ENCODE results near the gene DNAJC16. TPM values are rescaled to one million over a fixed set of nuclear protein-coding genes. Genes with fewer than 3 reads are reported as not detected.

DNAJC16 gene
- total RNA-seq, 1 experiment from 2014 or later, result 20.7 TPM

- peaks cover 0 to 8% (median 2%) of the 10 kb centered on the region in 3 experiments; a peak in 3 of 7 replicates for H3K36me3 Mint-ChIP-seq (ENCODE audit: insufficient read depth in 1 of 3, low read depth in 3 of 3)
- DNase-seq, result peak; percentile 99
- H3K4me1 Mint-ChIP-seq, result peaks cover 28 to 43% of the 10 kb centered on the region in 2 experiments
- Histone ChIP-seq H3K27ac (ENCODE audit: insufficient read length, low read depth, low read length) (peak overlapping the region; percentile 76), H3K27me3 (ENCODE audit: insufficient read depth, low read length) (no peaks in the 10 kb centered on the region), H4K91ac (ENCODE audit: insufficient read length, low read depth, low read length) (no peak overlapping the region), H2AFZ (ENCODE audit: low read length) (no peak overlapping the region), H2BK5ac (ENCODE audit: insufficient read length, low read length) (peak overlapping the region; percentile 89), H3K56ac (ENCODE audit: insufficient read length, low read depth, low read length) (no peak overlapping the region), H3K23ac (ENCODE audit: insufficient read length, low read depth, low read length) (no peak overlapping the region), H3K4me1 (ENCODE audit: insufficient read depth, low read length) (peaks cover 3% of the 10 kb centered on the region; the same call in 1 of the 2 replicates), H4K5ac (ENCODE audit: insufficient read length, low read depth, low read length) (peak overlapping the region; percentile 85), H2BK12ac (ENCODE audit: insufficient read length, low read depth, low read length) (peak overlapping the region; percentile 92), H2BK120ac (ENCODE audit: low read depth, low read length, poor library complexity, severe bottlenecking) (no peak overlapping the region), H4K20me1 (ENCODE audit: control insufficient read depth, insufficient read depth, insufficient read length) (no peaks in the 10 kb centered on the region), H3T11ph (ENCODE audit: low read length) (peak overlapping the region; percentile 7), H3K4ac (ENCODE audit: low read depth, low read length) (no peak overlapping the region; the same call in 1 of the 2 replicates), H3K18ac (ENCODE audit: insufficient read length, low read depth, low read length) (peak overlapping the region; percentile 99), H3K23me2 (ENCODE audit: insufficient read length, low read depth, low read length, poor library complexity, severe bottlenecking) (peaks cover 8% of the 10 kb centered on the region), H3K9me3 (ENCODE audit: control insufficient read depth, low read depth, low read length) (no peaks in the 10 kb centered on the region), H3K79me2 (ENCODE audit: insufficient read depth, low read length) (no peaks in the 10 kb centered on the region), H2AK5ac (ENCODE audit: insufficient read length, low read length) (no peak overlapping the region), H3K79me1 (ENCODE audit: insufficient read depth, low read depth, low read length, poor library complexity, severe bottlenecking) (no peaks in the 10 kb centered on the region), H4K8ac (replicated peaks; ENCODE audit: insufficient read length, low read depth, low read length) (no peak overlapping the region), H3K4me2 (ENCODE audit: insufficient read depth, insufficient read length, low read length) (peak overlapping the region; percentile 42), H3K14ac (ENCODE audit: insufficient read depth, low read length) (peak overlapping the region; percentile 99), H2BK15ac (ENCODE audit: low read depth, low read length) (no peak overlapping the region), H3K9ac (ENCODE audit: extremely low read depth, insufficient read length, low read length) (peak overlapping the region; percentile 72), H2BK20ac (ENCODE audit: low read depth, low read length, poor library complexity, severe bottlenecking) (no peak overlapping the region)
- no CpG with 5 or more reads among the region's 88 CpGs for WGBS (ENCODE audit: extremely low coverage, insufficient read length, low lambda C conversion rate)
- H3K27ac Mint-ChIP-seq, result peak overlapping the region; percentile 99 to 100 (median 100)
- TF ChIP-seq, protein P1, sequence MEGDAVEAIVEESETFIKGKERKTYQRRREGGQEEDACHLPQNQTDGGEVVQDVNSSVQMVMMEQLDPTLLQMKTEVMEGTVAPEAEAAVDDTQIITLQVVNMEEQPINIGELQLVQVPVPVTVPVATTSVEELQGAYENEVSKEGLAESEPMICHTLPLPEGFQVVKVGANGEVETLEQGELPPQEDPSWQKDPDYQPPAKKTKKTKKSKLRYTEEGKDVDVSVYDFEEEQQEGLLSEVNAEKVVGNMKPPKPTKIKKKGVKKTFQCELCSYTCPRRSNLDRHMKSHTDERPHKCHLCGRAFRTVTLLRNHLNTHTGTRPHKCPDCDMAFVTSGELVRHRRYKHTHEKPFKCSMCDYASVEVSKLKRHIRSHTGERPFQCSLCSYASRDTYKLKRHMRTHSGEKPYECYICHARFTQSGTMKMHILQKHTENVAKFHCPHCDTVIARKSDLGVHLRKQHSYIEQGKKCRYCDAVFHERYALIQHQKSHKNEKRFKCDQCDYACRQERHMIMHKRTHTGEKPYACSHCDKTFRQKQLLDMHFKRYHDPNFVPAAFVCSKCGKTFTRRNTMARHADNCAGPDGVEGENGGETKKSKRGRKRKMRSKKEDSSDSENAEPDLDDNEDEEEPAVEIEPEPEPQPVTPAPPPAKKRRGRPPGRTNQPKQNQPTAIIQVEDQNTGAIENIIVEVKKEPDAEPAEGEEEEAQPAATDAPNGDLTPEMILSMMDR (conservative IDR thresholded peaks at IDR 0.05), result no peak
- H3K27me3 Mint-ChIP-seq (ENCODE audit: low read depth), result no peaks in the 10 kb centered on the region
- peak overlapping the region; percentile 92 to 95 for H3K4me3 Mint-ChIP-seq
- H3K9me3 Mint-ChIP-seq, result no peaks in the 10 kb centered on the region
These were observed 2.2 kb upstream of the DNAJC16 start for GRCh38 chr1:15524283-15525049.

All from H9 (cell line).